ENCODE data around the gene TSPAN4.

- TF ChIP-seq ZNF76 (tag by site-specific recombination; IDR thresholded peaks at IDR 0.05; ENCODE audit: borderline replicate concordance, low read depth) (no peak), ZNF571 (tag by site-specific recombination; IDR thresholded peaks at IDR 0.05) (no peak), ZNF394 (tag by site-specific recombination; IDR thresholded peaks at IDR 0.05; ENCODE audit: borderline replicate concordance) (no peak), ZNF776 (tag by site-specific recombination; IDR thresholded peaks at IDR 0.05; ENCODE audit: borderline replicate concordance) (no peak), CTCF (tag by site-specific recombination; IDR thresholded peaks at IDR 0.05) (no peak), YY1 (tag by site-specific recombination; IDR thresholded peaks at IDR 0.05) (no peak), ZBTB49 (tag by site-specific recombination; IDR thresholded peaks at IDR 0.05; ENCODE audit: low read depth) (no peak), ZEB2 (tag by site-specific recombination; IDR thresholded peaks at IDR 0.05) (no peak), ZNF791 (tag by site-specific recombination; IDR thresholded peaks at IDR 0.05) (no peak), ZNF274 (IDR thresholded peaks at IDR 0.05; ENCODE audit: low read length) (no peak), ZNF274 (tag by site-specific recombination; IDR thresholded peaks at IDR 0.05; ENCODE audit: borderline replicate concordance) (no peak), SETDB1 (IDR thresholded peaks at IDR 0.05; ENCODE audit: insufficient read length, low read length) (no peak)
These were observed 26.9 kb downstream of the TSPAN4 start for GRCh38 chr11:869399-870126.

All from HEK293 (cell line).